Liver (tissue), 9 donors: Measurements from ENCODE around the gene CCDC32. TPM values are rescaled to one million over a fixed set of nuclear protein-coding genes. Genes with fewer than 3 reads are reported as not detected.
"Not testable (repeated sequence)": the region's sequence is repeated elsewhere in the genome, so short reads cannot be mapped to it uniquely, and the experiment has no call there.

Experiments
- DNase-seq: peaks from one replicate; pipeline ENCODE4 v3.0.0-alpha.2; 2017; ENCODE audit warnings: low spot score
- H3K27ac ChIP-seq, 2 donors: one replicate each; pipeline ENCODE4 v1.7.0; 2013; ENCODE audit warnings: inconsistent platforms in 2 of 2, low read length in 2 of 2, control low read depth in 1 of 2, low read depth in 1 of 2, mild to moderate bottlenecking in 1 of 2
- H3K27me3 ChIP-seq, 4 donors: one replicate each; pipeline versions ENCODE4 v1.6.1 to v1.7.0; 2013; ENCODE audit warnings: low read length in 3 of 4, inconsistent platforms in 1 of 4, mild to moderate bottlenecking in 1 of 4, moderate library complexity in 1 of 4; ENCODE audit not compliant: control insufficient read depth in 4 of 4, insufficient read depth in 4 of 4
- H3K36me3 ChIP-seq, 4 donors: one replicate each; pipeline versions ENCODE4 v1.6.1 to v1.7.0; 2013; ENCODE audit warnings: low read length in 3 of 4, mild to moderate bottlenecking in 3 of 4, low read depth in 1 of 4, moderate library complexity in 1 of 4; ENCODE audit not compliant: control insufficient read depth in 4 of 4, insufficient read depth in 3 of 4
- H3K4me1 ChIP-seq, 4 donors: one replicate each; pipeline versions ENCODE4 v1.6.1 to v1.7.0; 2013; ENCODE audit warnings: low read length in 3 of 4, mild to moderate bottlenecking in 3 of 4, moderate library complexity in 1 of 4; ENCODE audit not compliant: control insufficient read depth in 4 of 4, insufficient read depth in 4 of 4
- H3K4me3 ChIP-seq, 3 donors: one replicate each; pipeline versions ENCODE4 v1.6.1 to v1.7.0; 2013; ENCODE audit warnings: low read length in 3 of 3, control low read depth in 1 of 3, low read depth in 1 of 3, mild to moderate bottlenecking in 1 of 3
- H3K9ac ChIP-seq, 2 donors: one replicate each; pipeline ENCODE4 v1.7.0; 2013; ENCODE audit warnings: low read length in 2 of 2, mild to moderate bottlenecking in 2 of 2, moderate library complexity in 2 of 2, control low read depth in 1 of 2, low read depth in 1 of 2
- H3K9me3 ChIP-seq, 4 donors: one replicate each; pipeline versions ENCODE4 v1.6.1 to v1.7.0; 2013; ENCODE audit warnings: low read length in 3 of 4; ENCODE audit not compliant: control insufficient read depth in 4 of 4
- ATF3 ChIP-seq: IDR thresholded peaks from 2 replicates; pipeline ENCODE4 v1.6.1; 2016; ENCODE audit warnings: antibody characterized with exemption
- CTCF ChIP-seq: fragments of 150-350 bp; IDR thresholded peaks from 2 replicates; pipeline ENCODE4 v1.5.1; 2017; ENCODE audit warnings: improper control_type of control experiment, low read depth, low read length; ENCODE audit not compliant: missing input control
- EGR1 ChIP-seq, 2 donors: IDR thresholded peaks; 2 replicates each; pipeline ENCODE4 v1.6.1; 2016 to 2018; ENCODE audit warnings: antibody characterized with exemption in 2 of 2, low read depth in 2 of 2
- FOXA1 ChIP-seq: IDR thresholded peaks from 2 replicates; pipeline ENCODE4 v1.6.1; 2016; ENCODE audit warnings: antibody characterized with exemption
- FOXA2 ChIP-seq: IDR thresholded peaks from 2 replicates; pipeline ENCODE4 v1.6.1; 2016; ENCODE audit warnings: antibody characterized with exemption
- GABPA ChIP-seq, 2 donors: IDR thresholded peaks in 1 of 2; conservative IDR thresholded peaks in 1 of 2; 2 replicates each; pipeline ENCODE4 v1.6.1; 2016; ENCODE audit warnings: antibody characterized with exemption in 2 of 2, mild to moderate bottlenecking in 1 of 2, moderate library complexity in 1 of 2
- HNF4G ChIP-seq: IDR thresholded peaks from 2 replicates; pipeline ENCODE4 v1.6.1; 2016; ENCODE audit warnings: antibody characterized with exemption
- JUND ChIP-seq, 2 donors: IDR thresholded peaks; 2 replicates each; pipeline ENCODE4 v1.6.1; 2016; ENCODE audit warnings: antibody characterized with exemption in 2 of 2
- RXRA ChIP-seq, 2 donors: IDR thresholded peaks; 2 replicates each; pipeline ENCODE4 v1.6.1; 2017 to 2018; ENCODE audit warnings: antibody characterized with exemption in 2 of 2, mild to moderate bottlenecking in 1 of 2
- SP1 ChIP-seq: IDR thresholded peaks from 2 replicates; pipeline ENCODE4 v1.6.1; 2018; ENCODE audit warnings: antibody characterized with exemption, mild to moderate bottlenecking
- TAF1 ChIP-seq: conservative IDR thresholded peaks from 2 replicates; pipeline ENCODE4 v1.6.1; 2016; ENCODE audit warnings: antibody characterized with exemption, mild to moderate bottlenecking
- WGBS: extraction: QIAGEN DNeasy Blood & Tissue Kit; methylation state at CpG from one replicate; pipeline ENCODE4 v1.1.7; 2013; 5-methylcytosine and 5-hydroxymethylcytosine counted together
- polyA plus RNA-seq, 2 donors: library from polyadenylated mRNA; stranded (reverse) in 1 of 2; unstranded in 1 of 2; fragments of 200-250 nt in 1 of 2; fragments of >200 nt in 1 of 2; fragmentation: Nextera tagmentation in 1 of 2; extraction: Ambion mirVana in 1 of 2; gene quantifications; one replicate each; pipeline versions ENCODE4 v1.2.1 to v1.2.3, GENCODE V29; 2013 to 2015
- total RNA-seq, 2 donors: library from RNA; depleted of rRNA; stranded (reverse); fragments of >200 nt; gene quantifications; one replicate each; pipeline ENCODE4 v1.2.3, GENCODE V29; 2014
- TF ChIP-seq, protein P1 (sequence below): IDR thresholded peaks from 2 replicates; pipeline ENCODE4 v1.6.1; 2016; ENCODE audit warnings: antibody characterized with exemption, mild to moderate bottlenecking
- donor health status: healthy.
- donor health status: healthy.
- donor health status: healthy.
- donor health status: healthy.
- donor health status: healthy.

CCDC32 gene
- total and polyA plus RNA-seq, 4 donors, result 7.9 to 13.5 (median 8.9) TPM

- TF ChIP-seq, protein P1, sequence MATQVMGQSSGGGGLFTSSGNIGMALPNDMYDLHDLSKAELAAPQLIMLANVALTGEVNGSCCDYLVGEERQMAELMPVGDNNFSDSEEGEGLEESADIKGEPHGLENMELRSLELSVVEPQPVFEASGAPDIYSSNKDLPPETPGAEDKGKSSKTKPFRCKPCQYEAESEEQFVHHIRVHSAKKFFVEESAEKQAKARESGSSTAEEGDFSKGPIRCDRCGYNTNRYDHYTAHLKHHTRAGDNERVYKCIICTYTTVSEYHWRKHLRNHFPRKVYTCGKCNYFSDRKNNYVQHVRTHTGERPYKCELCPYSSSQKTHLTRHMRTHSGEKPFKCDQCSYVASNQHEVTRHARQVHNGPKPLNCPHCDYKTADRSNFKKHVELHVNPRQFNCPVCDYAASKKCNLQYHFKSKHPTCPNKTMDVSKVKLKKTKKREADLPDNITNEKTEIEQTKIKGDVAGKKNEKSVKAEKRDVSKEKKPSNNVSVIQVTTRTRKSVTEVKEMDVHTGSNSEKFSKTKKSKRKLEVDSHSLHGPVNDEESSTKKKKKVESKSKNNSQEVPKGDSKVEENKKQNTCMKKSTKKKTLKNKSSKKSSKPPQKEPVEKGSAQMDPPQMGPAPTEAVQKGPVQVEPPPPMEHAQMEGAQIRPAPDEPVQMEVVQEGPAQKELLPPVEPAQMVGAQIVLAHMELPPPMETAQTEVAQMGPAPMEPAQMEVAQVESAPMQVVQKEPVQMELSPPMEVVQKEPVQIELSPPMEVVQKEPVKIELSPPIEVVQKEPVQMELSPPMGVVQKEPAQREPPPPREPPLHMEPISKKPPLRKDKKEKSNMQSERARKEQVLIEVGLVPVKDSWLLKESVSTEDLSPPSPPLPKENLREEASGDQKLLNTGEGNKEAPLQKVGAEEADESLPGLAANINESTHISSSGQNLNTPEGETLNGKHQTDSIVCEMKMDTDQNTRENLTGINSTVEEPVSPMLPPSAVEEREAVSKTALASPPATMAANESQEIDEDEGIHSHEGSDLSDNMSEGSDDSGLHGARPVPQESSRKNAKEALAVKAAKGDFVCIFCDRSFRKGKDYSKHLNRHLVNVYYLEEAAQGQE, result peak; percentile 69
- TF ChIP-seq TAF1 (peak; percentile 51), EGR1 (IDR thresholded peaks at IDR 0.05; ENCODE audit: low read depth in 2 of 2) (peak in 1 of 2 donors; percentile 50), SP1 (peak; percentile 96), RXRA (IDR thresholded peaks at IDR 0.05) (peak; percentile 59 to 64)
Observed at GRCh38 chr15:40582726-40583246, 17.9 kb upstream of the CCDC32 start (continued).

GRCh38 chr15:40581796-40582195, 17.0 kb upstream of the CCDC32 start:
- H3K27me3 ChIP-seq, H3K36me3 ChIP-seq, H3K9ac ChIP-seq, DNase-seq, H3K9me3 ChIP-seq, H3K27ac ChIP-seq, H3K4me3 ChIP-seq: not testable (repeated sequence)
- H3K4me1 ChIP-seq, result peaks cover 1 to 13% (median 7%) of the 10 kb centered on the region in 4 donors
- WGBS, result 77% methylated on average over 2 of the region's 2 CpGs

DNA sequence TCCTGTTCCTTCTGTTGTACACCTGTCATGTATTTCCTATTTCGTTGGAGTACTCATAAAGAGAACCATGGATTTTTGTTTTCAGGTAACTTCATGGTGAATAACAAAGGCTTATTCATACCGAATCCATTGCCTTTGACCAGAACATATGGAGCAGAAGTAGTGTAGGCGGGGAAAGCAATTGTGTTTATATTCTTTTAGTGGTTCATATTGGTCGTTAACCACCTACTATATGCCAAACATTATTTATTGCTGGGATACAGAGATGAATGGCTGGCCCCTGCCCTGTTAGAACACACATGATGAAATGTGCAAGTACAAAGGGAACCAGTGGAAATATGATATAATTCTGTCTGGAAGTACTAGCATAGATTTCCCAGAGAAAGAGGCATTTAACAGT, 14.1 kb upstream of the CCDC32 start:
- H3K27me3 ChIP-seq, result no peaks in the 10 kb centered on the region
- H3K4me3 ChIP-seq, result no peak overlapping the region
- H3K27ac ChIP-seq, result no peak overlapping the region
- no peak overlapping the region for H3K9ac ChIP-seq
- DNase-seq, result no peak
- no peak for TF ChIP-seq FOXA1
- no peak for TF ChIP-seq RXRA (IDR thresholded peaks at IDR 0.05)
- TF ChIP-seq HNF4G, result no peak
- no peak for TF ChIP-seq GABPA (IDR thresholded peaks at IDR 0.05 in 1 of 2, conservative IDR thresholded peaks at IDR 0.05 in 1 of 2)
- TF ChIP-seq SP1, result no peak
- TF ChIP-seq JUND (IDR thresholded peaks at IDR 0.05), result no peak
- TF ChIP-seq FOXA2, result no peak
- TF ChIP-seq EGR1 (IDR thresholded peaks at IDR 0.05; ENCODE audit: low read depth in 2 of 2), result no peak
- TF ChIP-seq CTCF, result no peak
- no peak for TF ChIP-seq ATF3
- peaks cover 0 to 5% (median 1%) of the 10 kb centered on the region in 4 donors for H3K36me3 ChIP-seq
- H3K4me1 ChIP-seq, result peaks cover 0 to 4% (median 1%) of the 10 kb centered on the region in 4 donors
- WGBS, result 71% methylated on average over 4 of the region's 4 CpGs
- no peaks in the 10 kb centered on the region for H3K9me3 ChIP-seq

DNA sequence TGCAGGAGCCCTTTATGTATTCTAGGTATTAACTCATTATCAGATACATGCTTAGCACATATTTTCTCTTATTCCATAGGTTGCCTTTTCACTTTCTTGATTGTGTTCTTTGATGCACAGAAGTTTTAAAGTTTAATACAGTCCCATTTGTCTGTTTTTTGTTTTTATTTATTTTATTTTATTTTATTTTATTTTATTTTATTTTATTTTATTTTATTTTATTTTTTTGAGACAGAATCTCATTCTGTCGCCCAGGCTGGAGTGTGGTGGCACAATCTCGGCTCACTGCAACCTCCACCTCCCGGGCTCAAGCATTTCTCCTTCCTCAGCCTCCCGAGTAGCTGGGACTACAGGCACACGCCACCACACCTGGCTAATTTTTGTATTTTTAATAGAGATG, 12.1 kb upstream of the CCDC32 start:
- not testable (repeated sequence) for H3K27ac ChIP-seq, H3K27me3 ChIP-seq, H3K9me3 ChIP-seq, H3K4me1 ChIP-seq, H3K4me3 ChIP-seq, H3K9ac ChIP-seq, DNase-seq
- peaks cover 0 to 16% (median 10%) of the 10 kb centered on the region in 4 donors for H3K36me3 ChIP-seq
- 98% methylated on average over 5 of the region's 5 CpGs for WGBS
